GM10847 (cell line): ENCODE results near the gene PLEKHA1.

Experiments
- POLR2A ChIP-seq: IDR thresholded peaks from 2 replicates; pipeline ENCODE4 v1.6.1; 2011; ENCODE audit not compliant: insufficient read length; ENCODE audit errors: extremely low read depth

Gene PLEKHA1

GRCh38 chr10:122387572-122387971 is 13.1 kb downstream of the PLEKHA1 start:
- no peak for TF ChIP-seq POLR2A

- TF ChIP-seq POLR2A = no peak
These were observed 13.9 kb downstream of the PLEKHA1 start for GRCh38 chr10:122388287-122388997.

- no peak for TF ChIP-seq POLR2A
These were observed 15.8 kb downstream of the PLEKHA1 start for GRCh38 chr10:122390271-122390670.

GRCh38 chr10:122390679-122391078 is 16.2 kb downstream of the PLEKHA1 start:
- TF ChIP-seq POLR2A = no peak

DNA sequence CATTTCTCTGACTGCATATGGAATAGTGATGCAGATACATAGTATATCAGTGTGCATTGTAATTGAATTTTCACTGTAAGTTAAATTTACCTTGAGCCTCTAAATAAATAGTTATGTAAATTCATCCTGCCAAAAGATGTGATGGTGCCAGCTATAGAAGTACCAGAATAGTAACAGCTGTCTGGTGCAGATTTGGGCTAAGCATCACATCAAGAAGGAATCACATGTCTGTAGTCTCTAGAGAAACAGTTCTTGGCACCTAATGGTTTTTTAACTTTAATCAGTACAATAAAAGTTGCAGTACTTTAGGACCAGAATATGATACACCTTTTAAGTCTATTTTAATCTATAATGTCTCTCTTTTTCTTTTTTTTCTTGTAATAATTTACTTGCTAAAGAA is 17.4 kb downstream of the PLEKHA1 start:
- no peak for TF ChIP-seq POLR2A

GRCh38 chr10:122392835-122393234 is 18.3 kb downstream of the PLEKHA1 start:
- no peak for TF ChIP-seq POLR2A

- no peak for TF ChIP-seq POLR2A
These were observed 18.8 kb downstream of the PLEKHA1 start for GRCh38 chr10:122393288-122393687.

DNA sequence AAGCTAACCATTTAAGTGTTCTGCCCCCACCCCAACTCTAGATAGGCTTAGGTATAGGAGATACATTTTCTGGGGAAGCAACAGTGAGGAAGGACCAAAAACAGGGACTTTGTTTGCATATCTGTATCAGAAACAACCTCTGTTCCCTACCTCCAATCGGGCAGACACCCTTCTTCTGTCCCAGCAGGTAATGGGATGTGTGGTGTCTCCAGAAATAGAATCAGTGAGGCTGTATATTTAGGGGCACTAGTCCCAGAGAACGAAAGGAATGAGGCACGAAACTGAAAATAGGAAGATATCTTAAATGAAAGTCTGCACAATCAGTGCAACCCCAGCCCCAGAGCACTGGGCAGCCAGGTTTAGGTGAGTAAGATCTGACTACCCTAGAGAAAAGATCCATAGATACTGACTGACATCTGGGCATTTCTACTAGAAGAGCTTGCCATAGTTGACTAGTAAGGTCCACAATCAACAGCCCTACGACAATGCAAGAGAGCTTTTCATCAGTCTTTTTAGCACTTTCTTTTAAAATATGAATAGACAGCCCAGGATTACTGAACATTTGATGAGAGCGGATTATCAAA is 28.1 kb downstream of the PLEKHA1 start:
- no peak for TF ChIP-seq POLR2A

DNA sequence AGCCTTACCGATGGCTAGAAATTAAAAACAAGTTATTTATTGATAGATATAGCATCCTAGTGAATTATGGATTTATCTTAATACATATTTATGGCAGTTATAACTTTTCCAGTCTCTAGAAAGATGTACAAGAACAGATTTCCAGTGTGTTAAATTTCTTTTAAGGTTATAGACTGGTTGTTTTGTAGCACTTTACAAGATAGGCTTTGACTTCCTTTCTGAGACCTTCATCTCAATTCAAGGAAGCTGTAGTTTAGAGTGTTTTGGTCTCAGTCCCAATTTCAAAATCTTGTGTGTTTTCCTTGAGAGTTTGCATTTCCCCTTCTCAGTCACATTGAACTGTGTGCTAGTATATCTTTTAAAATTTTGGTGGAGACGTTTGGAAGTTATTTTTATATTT is 30.1 kb downstream of the PLEKHA1 start:
- TF ChIP-seq POLR2A = no peak

DNA sequence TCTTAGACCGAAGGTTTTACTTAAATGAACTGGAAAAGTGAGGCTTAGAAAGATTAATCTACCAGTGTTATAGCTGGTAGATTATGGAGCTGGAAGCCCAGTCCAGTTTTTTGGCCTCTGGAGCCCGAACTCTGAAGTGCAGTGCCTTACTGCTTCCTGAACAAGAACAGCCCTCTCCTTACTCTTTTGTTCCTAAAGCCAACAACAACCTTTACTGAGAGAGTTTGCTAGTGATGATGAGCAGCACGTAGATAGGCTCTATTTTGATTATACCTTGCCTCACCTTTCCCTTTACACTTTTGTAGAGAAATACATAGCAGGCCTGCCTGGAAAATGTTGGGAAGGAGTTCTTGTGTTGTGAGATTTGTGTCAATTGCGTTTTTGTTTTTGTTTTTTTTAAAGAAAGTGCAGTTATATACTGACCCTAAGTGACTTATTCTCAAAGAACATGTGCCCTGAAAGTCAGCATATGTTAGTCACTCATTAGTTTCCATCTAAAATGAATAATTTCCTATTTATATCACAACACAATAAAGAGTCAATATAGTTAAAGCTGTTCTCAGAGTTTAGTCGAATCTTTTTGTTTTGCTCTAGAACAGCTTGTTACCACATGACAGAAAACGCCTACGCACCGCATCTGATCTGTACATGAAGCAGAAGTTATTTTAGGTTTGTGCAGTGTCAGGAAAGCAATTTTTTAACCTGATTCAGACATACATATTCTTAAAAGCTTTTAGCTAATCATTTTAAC is 33.0 kb downstream of the PLEKHA1 start:
- TF ChIP-seq POLR2A = no peak

- TF ChIP-seq POLR2A = no peak
These were observed 38.8 kb downstream of the PLEKHA1 start for GRCh38 chr10:122413327-122413726.

DNA sequence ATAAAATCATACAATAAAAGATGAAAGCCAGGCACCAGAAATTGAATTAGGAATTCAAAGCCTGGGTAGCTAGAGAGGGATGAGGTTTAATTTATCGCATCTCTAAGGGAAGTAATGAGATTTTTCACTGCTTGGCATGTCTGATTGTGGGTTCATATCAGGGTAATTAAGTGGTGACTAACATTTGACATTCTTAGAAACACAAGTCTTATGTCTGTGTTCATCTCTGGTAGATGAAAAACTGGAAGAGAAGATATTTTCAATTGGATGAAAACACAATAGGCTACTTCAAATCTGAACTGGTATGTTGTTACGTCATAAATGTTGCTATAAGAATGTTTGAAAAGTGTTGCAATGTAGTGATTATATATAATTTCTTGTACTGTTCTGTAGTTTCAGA is 43.2 kb downstream of the PLEKHA1 start:
- no peak for TF ChIP-seq POLR2A

DNA sequence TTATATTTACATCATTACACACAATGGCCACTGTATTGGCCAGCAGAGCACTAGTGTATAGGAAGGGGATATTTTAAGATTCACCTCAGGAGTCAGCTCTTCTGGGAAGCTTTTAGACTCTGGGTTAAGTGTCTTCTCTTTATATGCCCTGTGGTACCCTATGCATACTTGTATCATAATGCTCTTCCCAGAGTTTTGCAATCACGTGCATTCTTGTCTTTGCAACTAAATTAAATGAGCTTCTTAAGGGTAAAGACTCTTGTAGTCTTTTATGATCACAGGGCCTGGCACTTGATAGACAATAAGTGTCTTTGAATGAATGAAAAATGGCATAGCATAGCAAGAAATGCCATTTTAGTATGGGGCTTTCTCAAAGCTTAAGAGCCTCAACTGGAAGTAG is 44.5 kb downstream of the PLEKHA1 start:
- TF ChIP-seq POLR2A = no peak

- no peak for TF ChIP-seq POLR2A
These were observed 45.5 kb downstream of the PLEKHA1 start for GRCh38 chr10:122419876-122420623.

GRCh38 chr10:122420624-122421007 is 46.1 kb downstream of the PLEKHA1 start:
- TF ChIP-seq POLR2A = no peak

- no peak for TF ChIP-seq POLR2A
These were observed 46.6 kb downstream of the PLEKHA1 start for GRCh38 chr10:122421054-122421625.

DNA sequence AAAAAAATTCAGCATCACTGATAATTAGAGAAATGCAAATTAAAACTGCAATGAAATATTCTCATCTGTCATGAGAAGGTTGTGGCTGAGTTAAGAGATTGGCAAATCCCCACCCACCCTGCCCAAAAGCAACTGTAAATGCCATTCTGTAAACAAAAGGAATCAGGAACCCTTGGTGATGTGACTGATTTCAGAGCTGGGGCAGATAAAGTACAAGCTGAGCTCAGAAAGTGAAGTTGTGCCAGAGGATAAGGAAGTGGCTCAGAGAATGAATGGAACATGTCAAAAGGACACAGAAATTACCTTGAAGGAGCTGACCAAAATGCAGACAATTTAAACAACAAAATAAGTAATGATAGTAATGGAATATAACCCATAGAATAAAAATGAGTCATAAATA is 47.2 kb downstream of the PLEKHA1 start:
- no peak for TF ChIP-seq POLR2A
